Astrocyte of the spinal cord (primary cell): ENCODE data around the gene PDGFRB.

Experiments
- DNase-seq: peaks from one replicate; pipeline ENCODE4 v3.0.0; 2011; ENCODE audit warnings: low read depth, low spot score
- H3K4me3 ChIP-seq: 2 replicates; pipeline ENCODE4 v1.5.1; 2011; ENCODE audit warnings: low read depth, mild to moderate bottlenecking, low read length, moderate library complexity
- CTCF ChIP-seq: IDR thresholded peaks from 2 replicates; pipeline ENCODE4 v1.5.1; 2012; ENCODE audit warnings: low read depth, mild to moderate bottlenecking, low read length, inconsistent platforms
- in situ Hi-C: cut with HindIII; loops from 2 replicates; pipeline ENCODE4 v1.10.0; 2017; ENCODE audit warnings: low sequenced_read_pairs

PDGFRB gene

GRCh38 chr5:150081541-150082283 is 73.9 kb downstream of the PDGFRB start:
- in situ Hi-C loops = no loop called here
- no peak for TF ChIP-seq CTCF
- no peak for DNase-seq
- no peak overlapping the region for H3K4me3 ChIP-seq

DNA sequence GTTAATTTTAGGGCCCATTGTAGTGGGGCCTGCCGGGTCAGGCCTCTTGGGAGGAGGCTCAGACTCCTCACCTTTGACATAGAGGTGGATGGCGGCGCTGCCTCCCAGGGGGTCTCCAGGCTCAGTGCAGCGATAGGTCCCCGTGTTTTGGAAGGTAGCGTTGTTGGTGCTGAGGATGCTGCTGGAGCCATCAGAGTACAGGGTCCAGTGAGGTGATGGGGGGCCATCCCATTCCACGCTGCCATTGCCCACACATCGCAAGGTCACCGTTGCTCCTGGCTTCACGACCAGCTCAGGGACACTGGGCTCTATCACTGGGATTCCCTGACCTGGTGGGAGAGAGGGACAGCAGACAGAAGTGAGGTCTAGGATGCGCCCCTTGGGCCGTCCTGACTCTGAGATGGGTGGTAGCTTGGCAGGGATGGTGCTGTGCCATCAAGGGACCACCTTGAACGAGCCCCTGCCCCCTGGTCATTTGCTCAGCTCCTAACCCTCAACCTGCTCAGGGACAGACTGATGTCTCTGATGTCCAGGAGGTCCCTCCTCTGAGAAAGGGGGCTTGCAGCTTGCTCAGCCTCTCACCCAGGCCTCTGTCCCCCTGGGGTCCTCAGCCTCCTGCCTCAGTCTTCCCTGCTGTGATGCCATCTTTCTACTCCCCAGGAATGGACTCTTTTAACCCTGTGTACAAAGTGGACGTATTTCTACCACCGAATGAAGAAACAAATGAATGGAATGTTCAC is 74.8 kb downstream of the PDGFRB start:
- no peak for DNase-seq
- in situ Hi-C loops = no loop called here
- TF ChIP-seq CTCF = no peak
- H3K4me3 ChIP-seq = no peak overlapping the region

DNA sequence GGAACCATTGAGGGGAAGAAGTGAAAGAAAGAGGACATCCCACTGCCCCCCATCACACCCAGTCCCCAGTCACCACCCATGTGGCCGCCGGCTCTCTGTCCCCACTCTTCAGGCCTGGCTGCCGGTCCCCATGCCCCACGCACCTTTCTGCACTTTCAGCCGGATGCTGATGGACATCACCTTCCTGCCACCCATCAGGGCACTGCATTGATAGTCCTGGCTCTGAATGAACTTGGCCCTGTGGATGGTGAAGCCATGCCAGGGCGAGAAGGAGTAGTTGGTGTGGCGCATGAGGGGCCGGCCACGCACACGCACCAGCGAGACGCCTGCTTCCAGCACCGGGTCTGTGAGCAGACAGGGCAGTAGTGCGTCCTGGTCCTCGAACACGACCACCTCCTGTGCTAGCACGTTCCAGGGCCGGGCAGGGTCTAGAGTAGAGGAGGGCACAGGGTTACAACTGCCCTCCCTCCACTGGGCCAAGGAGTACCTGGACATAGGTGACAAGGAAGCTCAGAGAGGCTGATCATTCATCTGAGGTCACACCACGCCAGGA is 75.7 kb downstream of the PDGFRB start:
- no peak overlapping the region for H3K4me3 ChIP-seq
- no peak for TF ChIP-seq CTCF
- DNase-seq = no peak
- in situ Hi-C loops = no loop called here

DNA sequence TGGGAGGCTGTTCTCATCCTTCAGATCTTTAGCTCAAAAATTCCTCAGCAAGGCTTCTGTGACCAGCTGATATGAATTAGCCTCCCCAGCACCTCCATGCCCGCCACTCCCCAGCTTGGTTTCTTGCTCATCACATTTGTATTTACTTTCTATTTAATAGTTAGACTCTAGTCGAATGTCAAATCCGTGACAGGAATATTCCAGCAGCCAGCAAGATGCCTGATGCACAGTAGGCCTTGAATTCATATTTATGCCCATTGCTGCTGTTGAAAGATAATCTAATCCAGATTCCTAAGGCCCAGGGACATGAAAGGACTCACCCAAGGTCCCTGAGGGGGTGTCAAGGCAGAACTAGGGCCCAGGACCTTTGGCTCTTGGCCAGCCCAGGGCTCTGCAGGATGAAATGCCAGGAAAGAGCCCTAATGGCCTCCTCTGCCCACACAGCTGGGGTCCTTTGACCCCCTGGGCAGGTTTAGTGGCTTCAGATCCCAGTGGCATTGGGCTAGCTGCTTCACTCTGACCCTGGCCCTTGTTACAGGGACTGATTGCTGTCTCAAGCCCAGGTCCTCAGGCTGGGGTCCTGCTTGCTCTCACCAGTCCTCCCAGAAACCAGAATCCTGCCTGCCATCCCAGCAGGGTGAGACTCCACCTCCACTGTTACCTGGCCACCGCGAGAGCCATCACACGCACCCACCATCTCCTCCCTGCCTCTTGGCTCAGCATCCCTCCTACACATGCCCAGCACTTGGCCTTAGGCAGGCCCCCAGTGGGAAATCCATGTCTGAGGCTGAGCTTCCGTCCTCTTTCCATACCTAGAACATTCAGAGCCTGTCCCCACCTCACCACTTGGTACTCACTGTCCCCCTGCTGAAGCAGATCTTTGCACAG is 76.6 kb downstream of the PDGFRB start:
- in situ Hi-C loops = no loop called here
- no peak for TF ChIP-seq CTCF
- H3K4me3 ChIP-seq = no peak overlapping the region
- no peak for DNase-seq

GRCh38 chr5:150077996-150078801 is 77.4 kb downstream of the PDGFRB start:
- in situ Hi-C loops = no loop called here
- TF ChIP-seq CTCF = no peak
- H3K4me3 ChIP-seq = no peak overlapping the region
- DNase-seq = no peak
